SW 1271 (cell line): ENCODE results near the gene IFNE.
A peak's percentile ranks its signal among the peaks of the same experiment; 100 is the strongest.
"Not testable (repeated sequence)": the region's sequence is repeated elsewhere in the genome, so short reads cannot be mapped to it uniquely, and the experiment has no call there.

Experiments used
- DNase-seq, 2 experiments: peaks; one replicate each; lab custom pipeline; 2025; lab: John Stamatoyannopoulos, UW

The IFNE gene

DNA sequence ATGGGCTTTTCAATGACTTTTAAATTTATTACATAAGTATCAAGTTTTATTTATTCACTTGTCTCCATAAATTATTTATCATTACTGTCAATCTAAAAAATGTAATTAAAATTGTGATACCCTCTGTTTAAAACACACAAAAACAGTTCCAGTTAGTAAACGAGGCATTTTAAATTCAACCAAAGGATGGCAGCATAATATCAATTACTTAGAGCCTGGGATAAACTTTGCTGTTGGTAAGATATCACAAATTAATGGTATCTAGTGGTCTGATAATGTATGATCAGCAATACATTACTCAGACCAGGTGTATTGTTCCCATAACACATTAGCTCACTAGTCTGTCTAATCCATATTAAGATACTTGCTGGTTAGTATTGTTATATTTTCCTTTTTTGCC is 9.6 kb upstream of the IFNE start:
- DNase-seq: no peak

DNA sequence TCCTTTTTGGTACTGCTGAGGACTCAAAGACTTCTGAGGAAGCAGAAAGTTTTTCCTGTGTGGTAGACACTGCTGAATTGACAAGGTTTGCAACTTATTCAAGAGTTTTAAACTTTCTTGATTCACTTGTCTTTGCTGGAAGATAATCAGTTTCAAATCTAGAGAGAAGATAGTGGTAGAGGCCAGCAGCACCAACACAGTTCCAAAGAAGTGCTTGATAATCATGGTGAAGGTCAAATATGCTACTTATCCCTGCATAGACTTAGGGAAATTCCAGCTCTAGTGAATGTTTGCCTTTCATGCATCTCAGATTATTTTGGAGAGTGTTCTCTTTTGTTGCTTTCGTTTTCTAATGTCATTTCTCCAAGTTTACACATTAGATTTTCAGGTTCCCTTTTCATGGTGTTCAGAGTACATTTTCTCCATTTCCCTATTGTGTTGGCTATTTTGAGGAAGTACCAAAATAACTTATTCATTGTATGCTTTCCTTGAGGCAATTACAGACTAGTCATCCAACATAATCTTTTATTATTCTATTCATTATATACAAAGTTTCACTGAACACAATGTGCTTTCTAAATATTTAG is 550 bp downstream of the IFNE start:
- DNase-seq: no peak

DNA sequence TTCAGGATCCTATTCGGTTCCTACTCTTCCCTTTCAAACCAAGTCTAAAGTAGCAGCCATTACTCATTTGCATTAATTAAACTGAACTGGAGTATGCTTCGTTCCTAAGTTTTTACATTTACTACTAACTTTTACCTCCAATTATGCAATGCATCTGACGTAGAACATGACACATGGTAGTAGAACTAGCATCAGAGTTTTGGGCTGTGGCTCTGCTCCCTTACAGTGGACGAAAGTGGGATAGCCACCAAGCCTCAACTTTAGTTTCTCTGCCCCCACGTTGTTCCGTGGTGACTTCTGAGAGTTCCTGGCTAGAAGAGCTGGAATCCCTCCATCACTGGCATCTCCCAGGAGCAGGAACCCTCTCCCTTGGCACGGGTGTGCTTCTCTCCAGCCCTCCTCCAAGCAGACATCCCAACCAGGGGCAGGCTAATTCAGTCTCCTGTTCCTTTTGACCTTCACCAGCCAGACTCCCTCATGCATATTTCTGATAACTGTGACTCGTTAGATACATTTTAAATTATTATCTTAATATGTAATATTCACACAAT is 2.9 kb downstream of the IFNE start:
- no peak for DNase-seq

DNA sequence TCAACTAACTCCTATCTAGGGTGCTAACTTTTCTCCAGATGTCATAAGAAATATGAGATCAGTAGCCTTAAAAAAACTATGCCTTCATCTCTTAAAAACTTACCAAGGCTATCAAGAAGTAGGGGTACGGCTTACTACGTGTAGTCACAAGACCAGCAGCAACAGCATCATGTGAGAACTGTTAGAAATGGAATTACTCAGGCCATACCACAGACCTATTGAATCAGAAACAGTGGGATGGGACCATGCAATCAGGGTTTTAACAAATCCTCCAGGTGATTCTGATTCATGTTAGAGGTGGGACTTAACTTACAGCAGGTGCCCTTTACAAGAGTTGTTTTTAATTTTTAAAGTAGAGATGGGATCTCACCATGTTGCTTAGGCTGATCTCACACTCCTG is 4.6 kb downstream of the IFNE start:
- no peak for DNase-seq

DNA sequence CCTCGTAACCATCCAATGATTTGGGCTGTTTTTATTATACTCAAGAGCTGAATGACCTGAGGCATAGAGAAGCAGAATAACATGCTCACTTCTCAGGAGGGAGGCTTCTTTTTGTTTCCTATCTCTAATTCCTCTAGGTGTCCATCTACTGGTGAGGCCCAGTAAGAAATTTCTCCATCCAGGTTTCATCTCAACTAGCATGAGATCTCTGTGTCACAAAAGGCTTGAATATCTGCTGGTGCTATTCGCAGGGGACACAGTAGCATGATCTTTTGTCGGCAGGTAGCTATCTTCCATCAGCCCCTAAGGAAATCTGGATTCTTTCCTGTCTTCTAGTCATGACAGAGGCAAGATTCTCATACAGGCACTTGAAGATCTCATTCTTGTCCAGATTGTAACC is 8.9 kb downstream of the IFNE start:
- DNase-seq: no peak

DNA sequence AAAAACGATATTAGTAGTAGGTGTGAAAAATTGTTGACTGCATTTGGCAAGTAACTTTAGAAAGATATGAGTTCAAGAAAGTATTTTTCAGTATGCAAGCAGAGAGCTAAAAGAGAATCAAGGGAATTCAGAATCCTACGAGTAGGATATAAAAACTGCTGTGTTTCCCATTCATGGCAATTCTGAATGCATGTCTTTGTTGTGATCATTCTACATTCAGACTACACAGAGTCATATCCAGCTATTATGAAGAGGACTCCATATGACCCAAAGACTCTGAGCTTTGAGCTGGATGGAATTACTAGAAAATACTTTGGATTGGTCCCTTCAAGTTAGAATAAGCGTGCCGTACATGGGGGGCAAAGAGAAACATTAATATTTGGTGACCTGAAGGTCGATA is 12.0 kb downstream of the IFNE start:
- DNase-seq: no peak

DNA sequence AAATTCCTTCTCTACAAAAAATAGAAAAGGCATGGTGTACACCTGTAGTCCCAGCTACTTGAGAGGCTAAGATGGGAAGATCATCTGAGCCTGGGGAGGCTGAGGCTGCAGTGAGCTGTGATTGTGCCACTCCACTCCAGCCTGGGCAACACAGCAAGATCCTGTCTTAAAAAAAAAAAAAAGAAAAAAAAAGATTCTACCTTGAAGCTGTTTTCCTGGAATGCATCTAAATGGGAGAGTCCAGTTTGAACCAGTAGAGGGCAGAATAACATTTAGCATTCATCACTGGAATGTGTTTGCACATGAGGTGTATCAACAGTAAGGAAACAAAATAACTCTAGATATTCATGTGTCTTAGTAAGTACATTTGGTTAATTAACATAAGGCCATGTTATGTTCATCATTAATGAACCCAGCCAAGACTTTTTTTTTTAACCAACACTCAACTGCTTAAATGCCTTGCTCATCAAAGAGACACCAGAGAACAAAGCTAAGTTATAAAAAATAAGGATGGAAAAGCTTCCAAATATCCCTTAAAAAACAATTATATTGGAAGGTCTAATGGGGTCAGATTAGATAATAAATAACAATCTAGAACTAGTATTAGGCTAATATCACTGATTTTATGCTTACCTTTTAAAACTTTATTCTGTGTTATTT is 16.1 kb downstream of the IFNE start:
- peak in 1 of 2 experiments; percentile 21 for DNase-seq

DNA sequence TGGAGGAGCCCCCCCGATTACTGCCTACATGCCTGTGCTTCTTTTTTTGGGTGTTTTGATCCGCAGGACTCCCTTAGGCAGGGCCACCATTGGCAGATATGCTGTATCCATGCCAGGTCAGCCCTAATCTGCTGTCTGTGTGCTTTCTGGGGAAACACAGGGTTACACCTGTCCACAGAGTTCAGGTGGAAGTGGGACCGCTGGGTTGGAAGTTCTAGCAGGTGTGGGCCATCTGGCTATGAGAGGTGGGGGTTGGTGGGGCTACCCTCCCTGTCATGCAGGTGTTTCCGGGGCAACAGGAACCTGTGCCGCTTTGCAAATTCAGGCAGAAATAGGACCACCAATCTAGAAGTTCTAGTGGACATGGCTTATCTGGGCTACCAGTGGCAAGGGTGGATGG is 17.0 kb downstream of the IFNE start:
- no peak for DNase-seq

DNA sequence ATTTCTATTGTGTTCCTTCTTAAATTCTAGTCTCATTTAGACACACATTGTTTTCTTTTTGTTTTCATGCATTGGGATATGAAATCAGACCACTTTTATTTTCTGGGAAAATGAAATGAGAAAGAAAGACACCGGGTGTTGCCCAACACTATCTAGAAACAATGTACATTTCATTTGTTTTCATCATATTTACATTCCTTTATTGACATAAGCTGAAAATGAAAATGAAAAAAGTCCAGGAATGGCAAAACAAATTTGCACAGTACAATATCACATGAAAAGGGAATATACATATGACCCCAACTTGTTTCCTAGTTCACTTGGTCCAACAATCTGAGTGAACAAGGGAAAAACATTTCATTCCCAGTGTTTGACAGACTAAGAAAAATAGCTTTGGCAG is 20.7 kb downstream of the IFNE start:
- DNase-seq: no peak

DNA sequence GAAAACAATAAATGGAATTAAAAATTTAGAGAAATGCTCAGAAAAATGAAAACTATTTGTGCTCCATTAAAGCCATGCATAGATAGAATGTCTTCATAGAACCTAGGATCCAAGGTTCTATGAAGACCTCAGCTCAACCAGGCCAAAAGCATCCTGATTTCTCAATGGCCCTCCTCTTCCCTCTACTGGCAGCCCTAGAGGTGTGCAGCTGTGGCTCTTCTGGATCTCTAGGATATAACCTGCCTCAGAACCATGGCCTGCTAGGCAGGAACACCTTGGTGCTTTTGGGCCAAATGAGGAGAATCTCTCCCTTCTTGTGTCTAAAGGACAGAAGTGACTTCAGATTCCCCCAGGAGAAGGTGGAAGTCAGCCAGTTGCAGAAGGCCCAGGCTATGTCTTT is 26.8 kb downstream of the IFNE start:
- no peak for DNase-seq

DNA sequence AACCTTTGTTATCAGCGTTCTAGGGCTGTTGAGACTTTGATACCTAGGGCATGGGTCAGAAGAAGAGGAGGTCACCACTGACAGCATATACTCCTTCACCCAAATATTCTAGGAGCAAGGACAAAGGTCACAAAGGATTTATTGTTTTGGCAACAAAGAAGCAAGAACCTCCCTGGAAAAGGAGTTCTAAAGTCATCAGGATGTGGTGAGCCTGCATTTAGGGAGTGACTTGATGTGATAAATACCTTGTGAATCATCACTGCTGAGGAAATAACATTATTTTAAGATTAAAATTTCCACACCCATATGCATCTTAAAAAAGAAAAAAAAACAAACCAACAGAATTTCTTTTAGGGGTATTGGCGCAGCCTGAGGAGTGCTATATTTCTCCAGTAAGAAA is 28.0 kb downstream of the IFNE start:
- no peak for DNase-seq

DNA sequence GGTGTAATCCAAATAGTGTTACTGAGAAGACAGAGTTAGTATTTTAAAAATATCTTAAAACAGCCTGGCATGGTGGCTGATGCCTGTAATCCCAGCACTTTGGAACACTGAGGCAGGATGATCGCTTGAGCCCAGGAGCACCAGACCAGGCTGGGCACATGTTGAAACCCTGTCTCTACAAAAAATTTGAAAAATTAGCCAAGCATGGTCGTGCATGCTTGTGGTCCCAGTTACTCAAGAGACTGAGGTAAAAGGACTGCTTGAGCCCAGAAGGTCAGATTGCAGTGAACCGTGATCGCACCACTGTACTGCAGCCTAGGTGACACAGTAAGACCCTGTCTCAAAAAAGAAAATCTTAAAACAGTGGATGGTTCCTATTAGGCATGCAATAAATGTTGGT is 29.4 kb downstream of the IFNE start:
- DNase-seq: no peak

DNA sequence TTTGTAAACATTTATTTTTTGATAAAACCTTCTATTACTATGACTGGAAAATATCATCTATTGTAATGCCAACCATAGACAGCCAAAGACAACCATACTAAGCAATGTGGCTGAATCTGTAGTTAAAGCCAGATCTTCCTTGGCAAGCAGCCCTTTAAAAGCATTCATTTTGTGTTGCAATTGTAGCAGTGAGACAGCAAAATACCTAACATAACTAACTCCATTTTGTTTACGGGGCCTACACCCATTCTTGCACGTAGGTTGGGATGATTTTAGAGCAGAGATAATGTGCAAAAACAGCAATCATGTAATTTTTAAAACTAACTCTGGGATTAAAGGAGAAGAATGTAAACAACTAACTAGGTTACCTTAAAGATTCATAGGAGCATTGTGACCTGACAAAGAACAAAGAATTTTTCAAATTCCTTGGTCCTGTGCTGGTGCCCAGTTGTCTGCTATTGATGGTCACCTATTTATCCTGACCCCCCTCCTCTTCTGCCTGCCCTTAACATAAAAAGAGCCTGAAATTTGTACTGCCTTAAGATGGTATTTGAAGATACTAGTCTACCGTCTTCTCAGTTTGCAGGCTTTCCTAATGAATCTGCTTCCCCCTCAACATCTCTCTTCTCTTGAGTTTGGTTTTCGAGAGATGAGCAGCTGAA is 31.2 kb downstream of the IFNE start:
- no peak for DNase-seq

DNA sequence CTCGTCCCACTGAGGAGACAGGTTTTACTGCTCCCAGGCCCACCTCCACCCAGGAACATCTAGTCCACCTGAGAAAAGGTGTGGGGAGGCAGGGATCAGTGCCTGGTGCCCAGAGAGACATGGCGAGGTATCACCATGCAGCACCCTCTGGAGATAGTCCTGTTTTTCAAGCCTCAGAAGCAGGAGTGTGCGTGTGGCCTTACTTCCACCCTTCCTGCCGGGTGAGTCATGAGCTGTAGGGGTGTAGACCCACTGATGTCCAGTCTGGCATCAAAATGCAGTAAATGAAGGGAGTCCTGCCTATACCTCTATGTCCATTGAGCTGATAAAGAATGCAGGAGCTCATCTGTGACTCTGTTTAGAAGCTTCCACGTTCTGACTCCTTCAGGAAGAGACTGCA is 32.8 kb downstream of the IFNE start:
- DNase-seq: not testable (repeated sequence)

DNA sequence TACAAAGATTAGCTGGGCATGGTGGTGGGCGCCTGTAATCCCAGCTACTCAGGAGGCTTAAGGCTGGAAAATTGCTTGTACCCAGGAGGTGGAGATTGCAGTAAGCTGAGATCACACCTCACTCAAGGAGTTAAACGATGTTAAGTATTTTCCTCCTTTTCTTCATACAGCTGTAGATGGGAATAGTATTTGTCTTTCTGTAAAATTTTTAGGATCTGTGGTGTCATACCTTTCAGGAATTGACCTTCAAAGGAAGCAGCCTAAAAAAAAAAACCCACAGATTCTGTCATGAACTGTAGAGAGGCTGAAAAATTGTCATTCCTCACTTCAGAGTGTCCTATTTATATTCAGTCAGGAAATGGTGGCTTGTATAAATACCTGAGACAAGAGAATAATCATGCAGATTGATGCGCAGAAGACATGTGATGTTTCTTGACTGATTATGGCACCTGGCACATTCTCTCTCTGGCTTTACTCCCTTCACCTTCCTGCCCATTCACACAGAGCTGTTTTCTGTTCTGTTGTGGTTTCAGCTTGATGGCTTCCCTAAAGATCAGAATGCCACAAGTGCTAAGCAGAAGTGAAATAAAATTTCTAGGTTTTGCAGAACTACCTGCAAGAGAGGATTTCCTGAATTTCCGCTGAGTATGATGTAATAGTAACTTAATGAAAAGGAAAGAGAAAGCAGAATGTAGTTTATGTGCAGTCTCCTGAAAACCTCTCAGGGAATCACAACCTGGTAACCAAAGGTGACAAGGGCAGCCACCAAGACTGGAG is 38.1 kb downstream of the IFNE start:
- no peak for DNase-seq

DNA sequence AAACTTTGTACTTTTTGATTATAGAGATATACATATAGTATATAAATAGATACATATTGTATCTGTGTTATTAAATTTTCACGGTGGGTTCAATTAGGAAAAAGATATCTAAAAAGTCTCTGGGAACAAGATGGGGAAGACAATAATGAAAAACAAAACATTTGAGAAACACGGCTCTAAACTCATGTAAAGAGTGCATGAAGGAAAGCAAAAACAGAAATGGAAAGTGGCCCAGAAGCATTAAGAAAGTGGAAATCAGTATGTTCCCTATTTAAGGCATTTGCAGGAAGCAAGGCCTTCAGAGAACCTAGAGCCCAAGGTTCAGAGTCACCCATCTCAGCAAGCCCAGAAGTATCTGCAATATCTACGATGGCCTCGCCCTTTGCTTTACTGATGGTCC is 42.0 kb downstream of the IFNE start, which contains the start of gene IFNA1:
Gene IFNA1 (plus strand): TSS at position 301 of the 400 bp plus-strand sequence. CDS start 69 bp downstream, at position 370.
- DNase-seq: no peak

DNA sequence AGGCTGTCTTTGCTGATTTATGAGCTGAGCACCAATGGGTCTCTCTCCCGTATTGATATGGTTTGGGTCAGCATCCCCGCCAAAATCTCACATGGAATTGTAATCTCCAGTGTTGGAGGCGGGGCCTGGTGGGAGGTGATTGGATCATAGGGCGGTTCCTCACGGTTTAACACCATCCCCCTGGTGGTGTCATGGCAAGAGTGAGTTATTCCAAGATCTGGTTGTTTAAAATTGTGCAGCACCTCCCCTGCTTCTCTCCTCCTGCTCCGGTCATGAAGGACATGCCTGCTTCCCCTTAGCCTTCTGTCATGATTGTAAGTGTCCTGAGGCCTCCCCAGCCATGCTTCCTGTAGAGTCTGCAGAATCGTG is 47.1 kb downstream of the IFNE start:
- DNase-seq: not testable (repeated sequence)

DNA sequence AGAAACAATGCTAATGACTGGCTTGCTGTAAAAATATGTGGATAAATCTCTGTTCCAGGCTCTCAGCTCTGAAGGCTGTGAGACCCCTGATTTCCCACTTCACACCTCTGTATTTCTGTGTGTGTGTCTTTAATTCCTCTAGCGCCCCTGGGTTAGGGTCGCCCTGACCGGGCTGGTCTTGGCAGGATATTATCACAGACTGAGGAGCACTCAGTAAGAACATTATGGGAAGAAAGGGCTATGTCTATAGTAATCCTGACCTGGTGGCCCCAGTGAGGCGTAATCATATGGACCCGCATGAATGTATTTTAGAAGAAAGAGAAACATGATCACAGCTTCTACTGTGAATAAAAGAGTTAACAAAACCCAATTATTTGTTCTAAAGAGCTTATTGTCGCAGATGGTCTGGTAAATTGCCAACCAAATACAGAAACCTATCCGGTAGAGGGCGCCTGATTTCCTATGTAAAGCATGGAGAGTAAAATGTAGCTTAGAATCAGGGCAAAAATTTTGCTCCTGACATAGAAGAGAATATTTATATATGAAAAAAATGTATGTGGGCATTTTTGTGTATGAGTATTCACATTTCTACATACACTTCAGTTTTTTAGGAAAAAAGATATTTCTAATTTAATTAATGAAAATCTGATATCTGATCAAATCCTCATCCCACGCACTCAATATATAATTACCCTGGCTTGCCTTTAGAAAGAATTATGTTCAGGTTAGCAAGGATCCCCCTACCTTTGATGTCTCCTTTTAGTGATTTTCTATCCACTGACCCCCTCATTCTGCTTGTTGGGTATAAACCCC is 47.7 kb downstream of the IFNE start:
- DNase-seq: peak in 1 of 2 experiments; percentile 11

DNA sequence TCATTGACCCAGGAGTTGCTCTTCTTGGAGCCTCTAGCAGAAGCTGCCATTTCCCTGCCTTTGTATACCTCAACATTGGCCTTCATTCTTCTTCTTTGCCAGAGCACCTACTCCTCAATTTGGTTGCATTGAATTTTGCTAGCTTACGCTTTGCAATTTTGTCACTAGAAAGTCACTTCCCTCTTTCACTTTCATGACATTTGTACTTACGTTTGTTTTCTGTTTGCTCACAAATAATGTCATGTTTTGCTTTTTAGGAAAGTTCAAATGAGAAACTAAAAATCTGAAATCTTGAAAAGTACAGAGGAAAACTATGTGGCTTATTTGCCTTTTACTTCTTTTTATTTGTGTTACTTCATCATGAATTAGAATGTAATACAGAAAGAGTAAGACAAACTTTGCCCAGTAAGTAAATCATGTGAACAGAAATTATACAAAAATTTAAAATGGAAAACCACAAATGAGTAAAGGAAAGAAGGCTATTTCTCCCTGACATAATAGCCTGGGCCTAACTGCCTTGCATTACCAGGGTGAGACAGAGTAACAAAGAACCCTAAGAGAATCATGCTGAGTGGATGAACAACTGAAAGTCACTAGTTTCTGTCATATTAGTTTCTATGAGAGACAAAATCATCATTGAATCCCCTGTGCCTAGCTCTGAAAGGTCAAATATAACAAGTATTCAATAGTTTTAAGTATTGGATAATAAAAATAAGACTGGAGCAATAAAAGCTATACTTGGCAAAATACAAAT is 49.3 kb downstream of the IFNE start:
- DNase-seq: no peak
